ENCODE measurements around the gene DDX55. TPM values are rescaled to one million over a fixed set of nuclear protein-coding genes. Genes with fewer than 3 reads are reported as not detected.

The DDX55 gene
- polyA plus RNA-seq, 3 donors: 6.6 to 32.9 (median 8.8) TPM

DNA sequence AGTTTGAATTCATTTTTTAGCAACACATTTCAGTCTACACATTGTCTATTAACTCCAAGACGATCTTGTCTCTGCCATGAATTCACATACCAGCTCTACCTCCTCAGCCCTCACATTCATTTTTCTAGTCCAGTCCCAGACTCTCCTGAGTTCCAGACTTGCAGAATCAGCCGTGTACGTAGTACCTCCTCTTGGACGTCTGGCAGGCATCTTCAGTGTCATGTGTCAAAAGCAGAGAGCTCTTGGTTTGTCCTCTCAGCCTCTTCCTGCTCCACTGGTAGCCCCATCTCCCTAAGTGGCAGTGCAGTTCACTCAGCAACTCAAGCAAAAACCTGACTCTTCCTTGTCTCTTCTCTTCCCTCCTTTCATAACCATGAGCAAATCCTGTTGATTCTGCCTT lies 54.5 kb downstream of the DDX55 start:
- TF ChIP-seq, protein P1, sequence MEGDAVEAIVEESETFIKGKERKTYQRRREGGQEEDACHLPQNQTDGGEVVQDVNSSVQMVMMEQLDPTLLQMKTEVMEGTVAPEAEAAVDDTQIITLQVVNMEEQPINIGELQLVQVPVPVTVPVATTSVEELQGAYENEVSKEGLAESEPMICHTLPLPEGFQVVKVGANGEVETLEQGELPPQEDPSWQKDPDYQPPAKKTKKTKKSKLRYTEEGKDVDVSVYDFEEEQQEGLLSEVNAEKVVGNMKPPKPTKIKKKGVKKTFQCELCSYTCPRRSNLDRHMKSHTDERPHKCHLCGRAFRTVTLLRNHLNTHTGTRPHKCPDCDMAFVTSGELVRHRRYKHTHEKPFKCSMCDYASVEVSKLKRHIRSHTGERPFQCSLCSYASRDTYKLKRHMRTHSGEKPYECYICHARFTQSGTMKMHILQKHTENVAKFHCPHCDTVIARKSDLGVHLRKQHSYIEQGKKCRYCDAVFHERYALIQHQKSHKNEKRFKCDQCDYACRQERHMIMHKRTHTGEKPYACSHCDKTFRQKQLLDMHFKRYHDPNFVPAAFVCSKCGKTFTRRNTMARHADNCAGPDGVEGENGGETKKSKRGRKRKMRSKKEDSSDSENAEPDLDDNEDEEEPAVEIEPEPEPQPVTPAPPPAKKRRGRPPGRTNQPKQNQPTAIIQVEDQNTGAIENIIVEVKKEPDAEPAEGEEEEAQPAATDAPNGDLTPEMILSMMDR (IDR thresholded peaks at IDR 0.05): no peak
- WGBS (ENCODE audit: insufficient coverage): 91% methylated on average over 4 of the region's 4 CpGs
- no peak overlapping the region for H3K27ac ChIP-seq (ENCODE audit: low read depth in 1 of 2, low read length in 2 of 2)
- no peaks in the 10 kb centered on the region for H3K4me1 ChIP-seq (ENCODE audit: control insufficient read depth in 1 of 2, insufficient read depth in 2 of 2, low read length in 2 of 2)
- peaks cover 52 to 64% of the 10 kb centered on the region in 2 donors for H3K36me3 Mint-ChIP-seq
- no peak overlapping the region for H3K4me2 ChIP-seq (replicated peaks; ENCODE audit: extremely low read depth, low read length, poor library complexity, severe bottlenecking)
- DNase-seq: no peak
- no peak overlapping the region for H2AFZ ChIP-seq (ENCODE audit: insufficient read depth, low read depth, low read length, poor library complexity, severe bottlenecking)
- H4K20me1 ChIP-seq (ENCODE audit: insufficient read depth, low read length): no peaks in the 10 kb centered on the region
- H3K36me3 ChIP-seq (replicated peaks in 1 of 2; ENCODE audit: control insufficient read depth in 1 of 2, insufficient read depth in 2 of 2, low read length in 2 of 2): peaks cover 28 to 83% of the 10 kb centered on the region in 2 donors
- no peaks in the 10 kb centered on the region for H3K9me3 ChIP-seq (replicated peaks in 1 of 2; ENCODE audit: control insufficient read depth in 1 of 2, insufficient read depth in 1 of 2, low read length in 2 of 2)
- H3K4me3 Mint-ChIP-seq: no peak overlapping the region
- intact Hi-C loops (cut with micrococcal nuclease): no loop called here
- no peak overlapping the region for H3K27ac Mint-ChIP-seq
- no peaks in the 10 kb centered on the region for H3K4me1 Mint-ChIP-seq
- no peak overlapping the region for H3K9ac ChIP-seq (ENCODE audit: insufficient read depth, low read length, poor library complexity, severe bottlenecking)
- H3K79me2 ChIP-seq (ENCODE audit: insufficient read depth, low read length): no peaks in the 10 kb centered on the region
- H3K9me3 Mint-ChIP-seq: no peaks in the 10 kb centered on the region
- H3K27me3 Mint-ChIP-seq (ENCODE audit: low read depth in 3 of 3): no peaks in the 10 kb centered on the region
- H3K27me3 ChIP-seq (ENCODE audit: control insufficient read depth in 2 of 2, insufficient read depth in 2 of 2, low read length in 2 of 2): no peaks in the 10 kb centered on the region
- H3K4me3 ChIP-seq (replicated peaks in 1 of 3; ENCODE audit: low read depth in 2 of 3, low read length in 3 of 3): no peak overlapping the region

- no peaks in the 10 kb centered on the region for H3K4me1 ChIP-seq (ENCODE audit: control insufficient read depth in 1 of 2, insufficient read depth in 2 of 2, low read length in 2 of 2)
- no peaks in the 10 kb centered on the region for H3K27me3 ChIP-seq (ENCODE audit: control insufficient read depth in 2 of 2, insufficient read depth in 2 of 2, low read length in 2 of 2)
- no peak overlapping the region for H3K27ac Mint-ChIP-seq
- H3K4me3 ChIP-seq (replicated peaks in 1 of 3; ENCODE audit: low read depth in 2 of 3, low read length in 3 of 3): no peak overlapping the region
- no peak overlapping the region for H3K9ac ChIP-seq (ENCODE audit: insufficient read depth, low read length, poor library complexity, severe bottlenecking)
- H3K36me3 Mint-ChIP-seq: peaks cover 46 to 56% of the 10 kb centered on the region in 2 donors
- H3K79me2 ChIP-seq (ENCODE audit: insufficient read depth, low read length): no peaks in the 10 kb centered on the region
- H3K4me2 ChIP-seq (replicated peaks; ENCODE audit: extremely low read depth, low read length, poor library complexity, severe bottlenecking): no peak overlapping the region
- no peak overlapping the region for H3K27ac ChIP-seq (ENCODE audit: low read depth in 1 of 2, low read length in 2 of 2)
- no peaks in the 10 kb centered on the region for H3K4me1 Mint-ChIP-seq
- no peaks in the 10 kb centered on the region for H3K9me3 ChIP-seq (replicated peaks in 1 of 2; ENCODE audit: control insufficient read depth in 1 of 2, insufficient read depth in 1 of 2, low read length in 2 of 2)
- intact Hi-C loops (cut with micrococcal nuclease): no loop called here
- H3K27me3 Mint-ChIP-seq (ENCODE audit: low read depth in 3 of 3): no peaks in the 10 kb centered on the region
- H2AFZ ChIP-seq (ENCODE audit: insufficient read depth, low read depth, low read length, poor library complexity, severe bottlenecking): no peak overlapping the region
- peaks cover 24 to 75% of the 10 kb centered on the region in 2 donors for H3K36me3 ChIP-seq (replicated peaks in 1 of 2; ENCODE audit: control insufficient read depth in 1 of 2, insufficient read depth in 2 of 2, low read length in 2 of 2)
- H3K9me3 Mint-ChIP-seq: no peaks in the 10 kb centered on the region
- DNase-seq: no peak
- WGBS (ENCODE audit: insufficient coverage): 98% methylated on average over 9 of the region's 9 CpGs
- no peaks in the 10 kb centered on the region for H4K20me1 ChIP-seq (ENCODE audit: insufficient read depth, low read length)
- H3K4me3 Mint-ChIP-seq: no peak overlapping the region
- TF ChIP-seq, protein P1 (IDR thresholded peaks at IDR 0.05): no peak
These were observed 55.3 kb downstream of the DDX55 start for GRCh38 chr12:123657211-123657610.
